NCI-H1092 (cell line): Measurements from ENCODE around the gene CIPC.

Experiments
- DNase-seq: peaks from one replicate; lab custom pipeline; 2025; lab: John Stamatoyannopoulos, UW

CIPC gene

GRCh38 chr14:77153802-77154201 is 55.7 kb downstream of the CIPC start:
- DNase-seq = no peak

- DNase-seq = peak; percentile 54
Observed at GRCh38 chr14:77154421-77154820, 56.4 kb downstream of the CIPC start.

GRCh38 chr14:77155083-77155482 is 57.0 kb downstream of the CIPC start:
- no peak for DNase-seq

GRCh38 chr14:77157740-77158139 is 59.7 kb downstream of the CIPC start:
- DNase-seq = no peak

DNA sequence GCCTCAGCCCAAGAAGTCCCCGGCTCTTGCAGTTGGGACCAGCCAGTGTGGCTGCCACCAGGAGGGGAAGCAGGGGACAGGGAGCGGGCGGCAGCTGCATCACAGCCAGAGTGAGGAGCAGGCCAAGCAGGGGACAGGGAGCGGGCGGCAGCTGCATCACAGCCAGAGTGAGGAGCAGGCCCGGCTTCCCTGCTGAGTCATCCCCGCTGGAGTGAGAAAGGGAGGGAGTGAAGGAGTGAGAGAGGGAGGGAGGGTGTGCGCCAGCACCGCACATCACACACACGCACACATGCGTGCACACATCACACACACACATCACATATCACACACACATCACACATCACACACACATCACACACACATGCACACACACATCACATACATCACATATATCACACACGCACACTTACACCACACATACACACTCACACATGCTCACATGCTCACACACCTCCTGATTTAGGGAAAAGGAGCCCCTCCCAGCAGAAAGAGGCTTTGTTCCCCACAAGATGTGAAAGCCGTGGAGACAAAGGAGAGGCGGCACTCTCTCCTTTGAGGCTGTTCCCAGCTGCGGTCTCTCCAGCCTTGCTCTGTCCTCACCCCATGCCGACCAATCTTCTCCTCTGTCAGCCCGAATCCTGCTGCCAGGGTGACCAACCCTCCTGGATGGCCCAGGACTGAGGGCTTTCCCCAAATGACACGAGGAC is 60.3 kb downstream of the CIPC start:
- DNase-seq = peak; percentile 73

DNA sequence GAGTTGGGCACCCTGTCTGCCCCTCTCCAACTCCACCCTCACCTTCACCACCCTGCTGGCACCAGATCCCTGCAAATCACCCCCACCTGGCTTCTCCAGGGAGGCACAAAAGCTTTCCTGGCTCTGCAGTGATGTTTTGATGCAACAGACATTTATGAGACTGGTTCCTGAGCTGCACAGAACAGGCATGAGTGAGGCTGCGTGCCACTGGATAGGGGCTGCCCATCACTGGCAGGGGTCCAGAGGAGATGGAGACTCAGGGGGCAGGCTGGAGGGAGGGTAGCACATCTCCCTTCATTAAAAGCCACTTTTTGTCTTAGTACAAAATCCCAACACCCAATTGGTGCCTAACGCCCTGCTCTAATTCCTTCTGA is 60.8 kb downstream of the CIPC start:
- DNase-seq = peak; percentile 51

- no peak for DNase-seq
Observed at GRCh38 chr14:77161011-77161410, 63.0 kb downstream of the CIPC start.
